Ammon's horn (tissue), 1 donor: ENCODE data around the gene SMG9.

Experiments used
- DNase-seq: peaks from one replicate; pipeline ENCODE4 v3.0.0-alpha.2; 2016; ENCODE audit warnings: low spot score

The SMG9 gene

GRCh38 chr19:43724896-43725295, 29.9 kb downstream of the SMG9 start:
- DNase-seq: no peak

DNA sequence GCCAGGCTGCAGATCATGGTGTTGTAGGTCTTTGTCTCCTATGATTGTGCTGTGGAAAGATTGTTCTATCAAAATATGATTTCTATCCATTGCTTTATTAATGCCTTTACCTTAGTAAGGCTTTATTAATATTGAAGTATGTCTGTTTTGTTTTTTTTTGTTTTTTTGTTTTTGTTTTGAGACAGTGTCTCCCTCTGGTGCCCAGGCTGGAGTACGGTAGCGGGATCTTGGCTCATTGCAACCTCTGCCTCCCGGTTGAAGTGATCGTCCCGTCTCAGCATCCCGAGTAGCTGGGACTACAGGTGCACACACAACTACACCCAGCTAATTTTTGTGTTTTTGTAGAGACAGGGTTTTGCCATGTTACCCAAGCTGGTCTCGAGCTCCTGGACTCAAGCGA, 31.2 kb downstream of the SMG9 start:
- no peak for DNase-seq

- DNase-seq: no peak
Observed at GRCh38 chr19:43721469-43722048, 33.2 kb downstream of the SMG9 start.

GRCh38 chr19:43720936-43721335, 33.8 kb downstream of the SMG9 start:
- no peak for DNase-seq

DNA sequence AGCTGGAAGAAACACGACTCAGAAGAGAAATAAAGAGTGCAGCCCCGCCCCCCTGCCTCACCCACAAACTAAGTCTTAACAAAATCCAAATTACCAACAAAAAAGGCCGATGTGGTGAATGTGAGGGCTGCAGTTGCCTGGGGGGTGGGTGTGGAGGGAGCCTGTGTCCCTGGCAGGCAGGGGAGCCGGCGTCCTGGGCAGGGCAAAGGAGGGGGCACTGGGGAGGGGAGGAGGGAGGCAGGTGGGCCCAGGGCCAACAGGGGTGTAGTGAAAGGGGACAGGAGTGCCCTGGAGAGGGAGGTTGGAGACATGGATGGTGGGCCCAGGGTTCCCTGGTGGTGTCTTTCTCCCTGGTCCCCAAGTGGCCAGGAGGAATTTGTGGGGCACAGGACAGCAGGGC, 34.8 kb downstream of the SMG9 start:
- no peak for DNase-seq

DNA sequence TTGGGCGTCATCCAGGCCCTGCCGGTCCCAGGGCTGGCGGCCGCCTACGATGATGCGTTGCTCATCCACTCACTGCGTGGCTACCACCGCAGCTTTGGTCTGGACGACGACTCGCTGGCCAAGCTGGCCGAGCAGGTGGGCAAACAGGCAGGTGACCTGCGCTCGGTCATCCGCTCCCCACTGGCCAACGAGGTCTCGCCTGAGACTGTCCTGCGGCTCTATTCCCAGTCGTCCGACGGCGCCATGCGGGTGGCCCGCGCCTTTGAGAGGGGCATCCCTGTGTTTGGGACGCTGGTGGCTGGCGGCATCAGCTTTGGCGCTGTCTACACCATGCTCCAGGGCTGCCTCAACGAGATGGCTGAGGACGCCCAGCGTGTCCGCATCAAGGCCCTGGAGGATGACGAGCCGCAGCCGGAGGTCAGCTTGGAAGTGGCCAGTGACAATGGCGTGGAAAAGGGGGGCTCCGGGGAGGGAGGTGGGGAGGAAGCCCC, 35.3 kb downstream of the SMG9 start:
- no peak for DNase-seq

GRCh38 chr19:43718627-43719377, 36.0 kb downstream of the SMG9 start:
- no peak for DNase-seq

GRCh38 chr19:43715776-43716175, 39.0 kb downstream of the SMG9 start, which contains the start of gene IRGC:
IRGC (plus strand) TSS chr19:43716076; CDS start chr19:43718559, 2,483 bp downstream.
- no peak for DNase-seq

DNA sequence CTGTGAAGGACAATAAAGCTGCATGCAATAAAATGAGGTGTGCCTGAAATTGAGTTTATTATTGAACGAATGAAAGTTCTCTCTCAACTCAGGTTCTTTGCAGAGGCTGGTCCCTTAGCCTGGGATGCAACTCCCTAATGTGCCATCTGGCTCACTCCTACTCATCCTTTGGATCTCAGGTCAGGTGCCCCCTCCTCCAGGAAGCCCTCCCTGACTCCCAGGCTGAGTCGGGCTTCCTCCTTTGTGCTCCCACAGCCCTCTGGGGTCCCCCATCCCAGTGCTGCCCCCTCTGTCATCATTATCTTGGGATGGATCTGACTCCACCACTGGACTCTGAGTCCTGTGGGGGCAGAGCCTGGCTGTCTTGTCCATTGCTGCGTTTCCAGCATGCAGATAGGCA, 41.6 kb downstream of the SMG9 start:
- DNase-seq: no peak

DNA sequence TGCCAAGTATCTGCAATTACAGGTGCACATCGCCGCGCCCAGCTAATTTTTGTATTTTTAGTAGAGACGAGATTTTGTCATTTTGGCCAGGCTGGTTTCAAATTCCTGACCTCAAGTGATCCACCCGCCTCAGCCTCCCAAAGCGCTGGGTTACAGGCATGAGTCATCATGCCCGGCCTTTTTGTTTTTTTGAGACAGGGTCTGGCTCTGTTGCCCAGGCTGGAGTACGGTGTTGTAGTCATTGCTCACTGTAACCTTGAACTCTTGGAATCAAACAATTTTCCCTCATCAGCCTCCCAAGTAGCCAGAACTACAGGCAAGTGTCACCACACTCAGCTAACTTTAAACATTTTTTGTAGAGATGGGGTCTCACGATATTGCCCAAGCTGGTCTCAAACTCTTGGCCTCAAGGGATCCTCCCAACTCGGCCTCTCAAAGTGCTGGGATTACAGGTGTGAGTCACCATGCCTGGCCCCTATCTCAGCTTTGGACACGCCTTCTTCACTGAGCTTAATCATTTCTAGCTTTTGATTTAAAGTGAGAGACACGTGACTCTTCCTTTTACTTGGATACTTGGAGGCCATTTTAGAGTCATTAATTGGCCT, 42.9 kb downstream of the SMG9 start:
- DNase-seq: no peak

DNA sequence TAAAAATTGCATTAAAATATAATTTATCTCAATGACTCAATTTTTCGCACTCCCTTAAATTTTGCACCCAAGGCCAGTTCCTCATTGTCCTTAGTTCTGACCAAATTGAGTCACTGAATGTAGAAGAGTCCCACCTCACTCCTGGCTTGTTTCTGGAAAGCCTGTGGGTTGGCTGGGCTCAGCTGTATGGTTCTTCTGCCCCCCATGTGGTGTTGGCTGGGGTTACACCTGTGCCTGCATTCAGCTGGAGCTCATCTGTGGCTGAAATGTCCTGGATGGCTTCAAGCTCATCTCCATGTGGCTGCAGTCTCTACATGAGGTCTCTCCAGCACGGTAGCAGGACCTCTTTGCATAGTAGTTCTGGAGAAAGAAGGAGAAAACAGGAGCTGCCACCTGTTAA, 46.0 kb downstream of the SMG9 start:
- no peak for DNase-seq

GRCh38 chr19:43707158-43707712, 47.5 kb downstream of the SMG9 start:
- no peak for DNase-seq

- no peak for DNase-seq
Observed at GRCh38 chr19:43705729-43706128, 49.0 kb downstream of the SMG9 start.

GRCh38 chr19:43704002-43704705, 50.6 kb downstream of the SMG9 start:
- DNase-seq: no peak

- peak; percentile 75 for DNase-seq
Observed at GRCh38 chr19:43700395-43701000, 54.3 kb downstream of the SMG9 start.

DNA sequence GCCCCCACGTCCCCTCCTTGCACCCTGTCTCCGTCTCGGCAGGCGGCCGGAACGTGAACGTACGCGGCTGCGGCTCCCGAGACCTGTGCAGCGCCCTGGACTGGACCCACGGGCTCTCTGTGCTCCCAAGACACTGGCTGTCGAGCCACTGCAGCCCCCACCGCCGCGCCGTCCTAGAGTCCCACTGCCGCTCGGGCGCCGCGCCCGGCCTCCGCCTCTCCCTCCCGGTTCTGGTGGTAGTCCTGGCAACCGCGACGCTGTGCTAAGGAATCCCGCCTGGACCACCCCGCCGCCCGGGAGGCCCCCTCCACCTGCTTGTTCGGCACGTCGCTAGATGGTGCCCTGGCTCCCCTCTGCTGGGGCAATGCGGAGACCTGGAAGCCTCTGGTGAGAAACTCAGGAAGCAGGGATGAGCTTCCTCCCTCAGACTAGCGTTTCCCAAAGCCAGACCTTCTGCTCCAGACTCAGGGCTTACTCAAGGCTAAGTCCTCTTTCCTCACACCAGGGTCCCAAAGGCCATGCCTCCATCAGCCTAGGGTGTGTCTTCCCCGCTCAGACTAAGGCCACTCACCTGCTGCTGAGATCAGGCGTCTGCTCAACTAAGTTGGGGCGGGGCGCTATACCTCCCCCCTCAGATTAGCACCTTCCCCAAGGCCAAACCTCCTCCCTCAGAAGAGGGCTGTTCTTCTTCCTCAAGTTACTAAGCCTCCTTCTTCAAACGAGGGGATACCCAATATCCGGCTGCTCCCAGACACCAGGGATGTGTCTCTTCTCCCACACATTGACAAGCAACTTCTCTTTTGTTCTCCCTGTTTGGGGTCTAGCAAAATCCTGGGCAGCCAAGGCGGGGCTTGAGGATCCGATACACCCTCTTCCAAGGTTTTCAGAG, 55.0 kb downstream of the SMG9 start:
- peak; percentile 49 for DNase-seq

GRCh38 chr19:43697295-43697694, 57.5 kb downstream of the SMG9 start:
- no peak for DNase-seq

- no peak for DNase-seq
Observed at GRCh38 chr19:43695985-43696704, 58.6 kb downstream of the SMG9 start.

DNA sequence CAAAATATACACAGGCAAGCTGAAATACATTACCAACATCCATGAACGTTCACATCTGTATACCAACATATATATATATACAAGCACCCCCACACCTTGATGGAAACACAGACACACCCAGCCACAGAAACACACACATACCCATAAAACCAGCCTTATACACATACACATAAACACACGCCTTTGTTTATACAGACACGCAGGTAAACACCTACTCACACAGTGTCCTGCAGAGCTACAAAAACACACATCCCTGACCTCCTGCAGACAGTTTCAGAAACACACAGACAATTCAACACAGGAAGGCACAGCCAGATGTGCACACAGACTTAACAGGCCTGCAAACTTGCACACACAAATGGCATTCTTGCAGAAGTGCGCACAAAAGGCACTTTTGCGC, 60.2 kb downstream of the SMG9 start:
- no peak for DNase-seq

GRCh38 chr19:43692877-43693276, 61.9 kb downstream of the SMG9 start:
- no peak for DNase-seq
